ENCODE results near the gene NUP188.

The NUP188 gene

GRCh38 chr9:128913995-128914772 is 33.3 kb upstream of the NUP188 start:
- no peak for DNase-seq

DNA sequence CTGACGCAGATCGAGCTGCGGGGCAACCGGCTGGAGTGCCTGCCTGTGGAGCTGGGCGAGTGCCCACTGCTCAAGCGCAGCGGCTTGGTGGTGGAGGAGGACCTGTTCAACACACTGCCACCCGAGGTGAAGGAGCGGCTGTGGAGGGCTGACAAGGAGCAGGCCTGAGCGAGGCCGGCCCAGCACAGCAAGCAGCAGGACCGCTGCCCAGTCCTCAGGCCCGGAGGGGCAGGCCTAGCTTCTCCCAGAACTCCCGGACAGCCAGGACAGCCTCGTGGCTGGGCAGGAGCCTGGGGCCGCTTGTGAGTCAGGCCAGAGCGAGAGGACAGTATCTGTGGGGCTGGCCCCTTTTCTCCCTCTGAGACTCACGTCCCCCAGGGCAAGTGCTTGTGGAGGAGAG is 31.3 kb upstream of the NUP188 start:
- no peak for DNase-seq

DNA sequence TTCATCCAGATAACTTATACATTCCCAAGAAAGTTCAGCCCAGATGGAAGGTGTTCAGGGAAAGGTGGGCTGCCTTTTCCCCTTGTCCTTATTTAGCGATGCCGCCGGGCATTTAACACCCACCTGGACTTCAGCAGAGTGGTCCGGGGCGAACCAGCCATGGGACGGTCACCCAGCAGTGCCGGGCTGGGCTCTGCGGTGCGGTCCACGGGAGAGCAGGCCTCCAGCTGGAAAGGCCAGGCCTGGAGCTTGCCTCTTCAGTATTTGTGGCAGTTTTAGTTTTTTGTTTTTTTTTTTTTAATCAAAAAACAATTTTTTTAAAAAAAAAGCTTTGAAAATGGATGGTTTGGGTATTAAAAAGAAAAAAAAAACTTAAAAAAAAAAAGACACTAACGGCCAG is 30.8 kb upstream of the NUP188 start:
- no peak for DNase-seq

GRCh38 chr9:128917151-128917849 is 30.2 kb upstream of the NUP188 start:
- DNase-seq, result no peak

GRCh38 chr9:128918921-128919320 is 28.6 kb upstream of the NUP188 start:
- no peak for DNase-seq

DNA sequence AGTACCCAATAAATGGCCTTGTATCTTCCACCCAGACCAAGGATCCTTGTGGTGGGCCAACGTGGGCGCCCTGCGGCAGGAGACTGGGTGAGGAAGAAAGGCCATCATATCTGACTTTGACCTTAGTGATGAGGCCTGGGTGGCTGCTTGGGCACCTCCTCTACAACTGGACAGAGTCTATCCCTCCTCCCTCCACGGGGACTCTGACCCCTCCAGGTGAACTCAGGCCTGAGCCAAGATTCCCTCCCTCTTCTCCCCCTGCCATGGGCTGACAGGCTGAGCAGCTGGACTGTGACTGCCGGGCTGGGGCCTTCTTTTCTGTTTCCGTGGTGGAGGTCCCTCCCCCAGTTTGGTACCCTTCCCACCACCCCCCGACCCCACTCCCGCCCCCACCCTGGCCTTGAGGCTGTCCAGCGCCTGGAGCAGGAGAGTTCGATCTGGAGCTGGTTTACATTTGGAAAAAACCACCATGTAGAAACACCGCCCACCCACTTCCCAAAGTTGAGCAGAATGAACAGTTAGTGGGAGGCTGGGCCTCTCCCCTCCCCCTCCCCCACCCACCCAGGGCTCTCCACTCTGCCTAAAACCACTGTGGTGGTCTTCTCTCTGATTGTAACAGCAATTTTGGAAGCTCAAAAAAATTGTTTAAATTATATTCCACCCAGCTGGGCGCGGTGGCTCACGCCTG is 28.0 kb upstream of the NUP188 start:
- no peak for DNase-seq

- no peak for DNase-seq
Observed at GRCh38 chr9:128920381-128921058, 27.0 kb upstream of the NUP188 start, which contains the start of gene PHYHD1. Gene PHYHD1, plus strand, starts transcription at chr9:128920982. Its CDS starts 1,342 bp downstream, at chr9:128922324.

- peak; percentile 47 for DNase-seq
Observed at GRCh38 chr9:128921881-128922763, 25.4 kb upstream of the NUP188 start.

- DNase-seq, result no peak
Observed at GRCh38 chr9:128923493-128923883, 24.0 kb upstream of the NUP188 start.

DNA sequence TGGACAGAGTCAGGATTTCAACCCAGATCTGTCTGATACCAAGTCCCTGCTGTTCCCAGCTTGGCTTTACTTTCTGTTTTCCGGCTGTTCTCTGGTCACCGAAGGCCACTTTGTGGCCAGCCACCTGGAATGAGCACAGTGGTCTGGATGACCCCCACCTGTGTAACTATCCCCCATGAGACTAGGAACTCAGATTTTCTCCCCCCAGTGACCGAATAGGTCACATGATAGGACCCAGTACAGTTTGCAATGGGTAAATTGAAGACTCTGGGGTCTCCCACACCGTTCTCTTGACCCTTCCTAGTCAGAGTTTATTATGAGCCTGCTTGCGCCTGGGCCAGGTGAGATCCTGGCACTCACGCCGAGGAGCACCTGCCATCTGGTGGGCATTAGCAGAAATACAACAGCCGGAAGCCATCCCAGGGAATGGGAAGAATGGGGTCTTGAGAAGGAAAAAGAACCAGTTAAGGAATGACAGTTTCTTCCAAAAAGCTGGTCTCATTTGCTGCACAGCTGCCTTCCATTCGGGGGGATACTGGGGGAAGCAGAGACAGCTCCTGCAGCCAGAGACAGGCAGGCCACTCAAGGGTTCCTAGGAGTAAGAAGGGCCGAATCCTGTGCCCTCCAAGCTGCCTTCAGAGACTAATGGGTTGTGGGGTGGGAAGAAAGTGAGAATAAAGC is 19.6 kb upstream of the NUP188 start:
- peak; percentile 65 for DNase-seq

- no peak for DNase-seq
Observed at GRCh38 chr9:128928624-128929023, 18.9 kb upstream of the NUP188 start.

DNA sequence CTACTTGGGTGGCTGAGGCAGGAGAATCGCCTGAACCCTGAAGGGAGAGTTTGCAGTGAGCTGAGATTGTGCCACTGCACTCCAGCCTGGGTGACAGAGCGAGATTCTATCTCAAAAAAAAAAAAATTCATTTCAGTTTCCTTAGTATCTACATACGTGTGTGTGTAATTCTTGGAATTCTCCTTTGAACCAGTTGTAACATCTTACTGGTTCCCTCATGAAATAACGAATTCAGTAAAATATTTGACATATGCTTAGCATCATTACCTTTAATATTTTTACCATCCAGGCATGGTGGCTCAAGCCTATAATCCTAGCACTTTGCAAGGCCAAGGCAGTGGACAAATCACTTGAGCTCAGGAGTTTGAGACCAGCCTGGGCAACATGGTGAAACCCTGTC is 17.9 kb upstream of the NUP188 start:
- no peak for DNase-seq

DNA sequence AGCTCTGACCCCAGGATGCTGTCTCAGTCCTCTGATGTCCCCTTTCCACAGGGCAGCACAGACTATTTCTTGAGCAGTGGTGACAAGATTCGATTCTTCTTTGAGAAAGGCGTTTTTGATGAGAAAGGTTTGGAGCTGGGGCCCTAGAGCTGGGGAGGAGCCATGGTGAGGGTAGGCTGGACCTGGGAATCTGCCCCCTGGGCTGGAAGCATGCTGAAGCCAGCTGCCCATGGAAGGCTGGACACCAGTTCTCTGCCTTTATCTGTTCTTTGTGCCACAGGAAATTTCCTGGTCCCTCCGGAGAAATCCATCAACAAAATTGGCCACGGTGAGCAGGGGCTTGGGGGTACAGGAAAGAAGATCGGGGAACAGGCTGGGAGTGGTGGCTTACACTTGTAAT is 13.8 kb upstream of the NUP188 start:
- no peak for DNase-seq

- DNase-seq, result no peak
Observed at GRCh38 chr9:128936171-128936865, 11.2 kb upstream of the NUP188 start.

DNA sequence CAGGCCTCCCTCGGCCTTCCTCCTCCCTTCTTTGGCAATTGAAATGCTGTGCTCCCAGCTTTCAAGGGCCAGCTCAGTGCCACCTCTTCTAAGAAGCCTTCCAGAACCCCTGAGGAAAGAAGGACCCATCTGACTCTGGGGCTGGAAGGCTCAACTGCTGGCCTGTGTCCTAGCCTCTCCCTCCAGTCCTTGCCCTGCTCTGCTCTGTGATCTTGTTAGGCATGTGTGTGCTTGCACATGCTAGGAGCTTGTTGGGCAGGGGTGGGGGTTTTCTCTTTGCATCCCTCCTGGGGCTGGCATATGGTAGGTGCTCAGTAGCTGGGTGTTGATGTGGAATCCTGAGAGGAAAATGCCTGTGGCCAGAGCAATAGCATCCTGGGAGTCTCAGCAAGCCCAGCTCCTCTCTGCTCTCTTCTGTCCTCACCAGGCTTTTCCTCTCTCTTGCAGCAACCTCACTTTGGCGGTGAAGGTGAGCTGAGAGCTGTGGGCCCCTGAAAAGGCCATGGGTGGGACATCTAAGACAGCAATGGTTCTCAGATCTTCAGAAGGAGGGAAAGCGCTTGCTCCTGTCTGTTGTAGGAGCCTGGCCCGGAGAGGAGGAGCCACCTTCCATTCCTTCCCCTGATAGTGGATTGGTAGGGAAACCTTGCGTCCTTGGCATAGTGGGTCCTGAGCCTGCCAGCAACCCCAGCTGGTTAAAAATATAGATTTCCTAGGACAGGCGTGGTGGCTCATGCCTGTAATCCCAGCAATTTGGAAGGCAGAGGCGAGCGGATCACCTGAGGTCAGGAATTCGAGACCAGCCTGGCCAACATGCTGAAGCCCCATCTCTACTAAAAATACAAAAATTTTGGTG is 10.0 kb upstream of the NUP188 start:
- DNase-seq, result no peak

DNA sequence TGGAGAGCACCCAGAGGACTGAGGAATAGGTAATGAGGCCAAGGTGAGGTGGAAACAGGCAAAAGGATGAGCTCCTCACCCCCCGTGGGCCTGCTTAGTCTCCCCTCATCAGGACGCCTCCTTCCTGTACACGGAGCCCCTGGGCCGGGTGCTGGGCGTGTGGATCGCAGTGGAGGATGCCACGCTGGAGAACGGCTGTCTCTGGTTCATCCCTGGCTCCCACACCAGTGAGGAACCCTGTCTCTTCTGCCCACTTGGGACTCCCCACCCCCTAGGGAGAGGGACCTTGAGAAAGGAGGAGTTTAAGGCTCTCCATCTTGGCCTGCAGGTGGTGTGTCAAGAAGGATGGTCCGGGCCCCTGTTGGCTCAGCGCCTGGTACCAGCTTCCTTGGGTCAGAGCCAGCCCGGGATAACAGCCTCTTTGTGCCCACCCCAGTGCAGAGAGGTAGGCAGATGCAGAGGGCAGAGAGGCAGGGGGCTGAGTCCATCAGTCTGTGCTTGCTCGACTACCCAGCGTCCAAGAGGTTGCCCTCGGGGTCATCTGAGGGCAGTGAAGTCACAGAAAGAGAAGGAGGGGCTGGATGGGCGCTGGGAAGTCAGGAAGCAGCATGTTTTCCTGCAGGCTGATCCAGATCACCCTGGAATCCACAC is 7.1 kb upstream of the NUP188 start:
- DNase-seq, result no peak

- no peak for DNase-seq
Observed at GRCh38 chr9:128940946-128941755, 6.3 kb upstream of the NUP188 start.

GRCh38 chr9:128943832-128944620 is 3.5 kb upstream of the NUP188 start:
- no peak for DNase-seq

Data from stimulated activated CD8-positive, alpha-beta memory T cell treated with anti-CD3 and anti-CD28 coated beads, Interleukin-4, amount 100 ng/mL, for 48 hours (primary cell).